GM12801 (cell line): ENCODE results near the gene BTBD2.

Experiments
- CTCF ChIP-seq: IDR thresholded peaks from one replicate; pipeline ENCODE4 v1.5.1; 2011; ENCODE audit warnings: control low read depth; ENCODE audit not compliant: insufficient read length; ENCODE audit errors: extremely low read depth

BTBD2 gene

GRCh38 chr19:1979017-1979416 is 36.5 kb downstream of the BTBD2 start:
- no peak for TF ChIP-seq CTCF

- no peak for TF ChIP-seq CTCF
Measured at GRCh38 chr19:1978346-1978894, 37.1 kb downstream of the BTBD2 start.

DNA sequence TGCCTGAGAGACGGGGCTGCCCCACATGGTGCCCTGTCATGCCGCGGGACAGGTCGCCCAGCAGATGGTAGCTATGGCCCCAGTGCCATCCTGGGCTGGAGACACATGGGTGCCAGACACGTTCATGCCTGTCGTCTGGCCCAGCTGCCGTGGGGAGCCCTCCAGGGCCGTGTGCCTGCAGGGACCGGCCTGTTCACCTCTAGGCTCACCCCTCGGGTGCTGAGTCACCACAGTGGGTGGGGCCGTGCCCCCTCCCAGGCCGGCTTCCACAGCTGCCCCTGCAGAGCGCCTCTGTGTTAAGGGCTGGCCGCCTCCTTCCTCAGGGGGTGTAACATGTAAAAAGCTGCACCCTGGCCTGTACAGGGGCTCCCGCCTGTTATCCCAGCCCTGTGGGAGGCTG is 38.4 kb downstream of the BTBD2 start:
- TF ChIP-seq CTCF: no peak

- no peak for TF ChIP-seq CTCF
Measured at GRCh38 chr19:1975162-1975480, 40.4 kb downstream of the BTBD2 start.

DNA sequence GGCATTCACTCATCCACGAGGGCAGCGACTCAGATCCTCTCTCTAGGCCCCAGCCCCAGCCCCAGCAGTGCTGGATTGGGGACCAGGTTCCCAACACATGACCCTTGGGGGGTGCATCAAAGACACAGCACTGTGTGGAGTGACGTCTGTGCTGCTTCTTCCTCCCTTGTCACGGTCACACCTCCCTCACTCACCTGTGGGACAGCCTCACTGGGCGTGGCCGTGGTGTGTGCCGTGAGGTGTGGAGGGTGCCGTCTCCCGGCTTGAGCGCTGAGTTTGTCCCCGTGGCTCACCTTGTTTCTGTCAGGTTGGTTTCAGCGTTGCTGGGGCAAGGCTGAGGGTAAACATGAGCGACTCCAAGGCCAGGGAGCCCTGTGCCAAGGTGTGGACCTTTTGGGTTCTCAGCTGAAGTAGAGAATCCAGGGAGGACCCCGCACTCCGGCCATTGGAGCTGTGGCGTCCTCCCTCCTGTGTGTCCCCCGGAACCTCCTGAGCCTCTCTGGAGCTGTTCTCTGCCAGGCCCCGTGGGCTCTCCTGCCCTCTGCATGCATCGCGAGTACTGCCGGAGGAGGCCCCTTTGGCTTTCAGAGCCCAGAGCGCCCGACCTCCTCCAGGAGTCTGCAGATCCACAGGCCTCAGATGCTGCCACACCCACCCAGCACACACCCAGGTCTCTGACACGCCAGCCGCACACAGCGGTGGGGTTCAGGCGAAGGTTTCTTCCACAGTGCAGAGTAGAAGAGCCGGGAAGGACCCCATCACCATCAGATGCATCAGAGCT is 40.9 kb downstream of the BTBD2 start:
- TF ChIP-seq CTCF: no peak

- TF ChIP-seq CTCF: no peak
Measured at GRCh38 chr19:1970806-1971502, 44.6 kb downstream of the BTBD2 start.

DNA sequence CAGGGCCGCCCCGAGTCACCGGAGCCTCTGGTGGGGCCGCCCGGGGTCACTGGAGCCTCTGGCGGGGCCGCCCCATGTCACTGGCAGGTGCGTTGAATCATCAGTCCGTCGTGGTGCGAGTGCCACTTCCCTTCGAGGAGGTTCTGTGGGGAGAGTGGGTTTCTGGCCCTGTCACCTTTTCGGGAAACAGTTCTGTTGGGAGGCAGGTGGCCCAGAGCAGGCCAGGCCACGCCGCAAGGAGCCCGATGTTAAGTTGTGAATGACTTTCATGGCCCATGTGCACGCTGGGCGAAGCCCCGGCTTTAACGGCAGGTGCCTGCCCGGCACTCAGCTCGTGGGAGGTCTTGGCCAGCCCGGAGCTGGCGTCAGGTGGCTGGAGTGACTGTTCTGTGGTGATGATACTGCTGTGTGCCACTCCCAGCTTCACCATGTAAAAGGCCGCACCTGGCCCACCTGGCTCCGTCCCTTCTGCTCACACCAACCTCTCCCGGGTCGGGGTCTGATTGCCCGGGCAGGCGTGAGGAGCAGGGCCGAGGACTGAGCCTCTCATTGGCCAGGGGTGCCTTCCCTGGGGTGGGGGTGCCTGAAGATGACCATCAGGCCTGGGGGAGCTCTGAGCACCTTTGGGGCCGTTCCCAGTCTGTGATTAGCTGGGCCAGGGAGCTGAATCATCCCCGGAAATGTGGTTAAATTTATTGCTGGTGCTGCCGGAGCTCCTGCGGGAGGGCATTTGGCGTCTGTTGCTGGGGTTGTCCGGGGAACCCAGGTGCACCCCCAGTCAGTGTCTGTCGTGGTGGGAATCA is 45.3 kb downstream of the BTBD2 start:
- no peak for TF ChIP-seq CTCF
